Measurements from ENCODE around the gene GPR119. TPM values are rescaled to one million over a fixed set of nuclear protein-coding genes. Genes with fewer than 3 reads are reported as not detected.
"Not testable (repeated sequence)": the region's sequence is repeated elsewhere in the genome, so short reads cannot be mapped to it uniquely, and the experiment has no call there.

The GPR119 gene
- total RNA-seq, 1 donor from 2014 or later: not detected

DNA sequence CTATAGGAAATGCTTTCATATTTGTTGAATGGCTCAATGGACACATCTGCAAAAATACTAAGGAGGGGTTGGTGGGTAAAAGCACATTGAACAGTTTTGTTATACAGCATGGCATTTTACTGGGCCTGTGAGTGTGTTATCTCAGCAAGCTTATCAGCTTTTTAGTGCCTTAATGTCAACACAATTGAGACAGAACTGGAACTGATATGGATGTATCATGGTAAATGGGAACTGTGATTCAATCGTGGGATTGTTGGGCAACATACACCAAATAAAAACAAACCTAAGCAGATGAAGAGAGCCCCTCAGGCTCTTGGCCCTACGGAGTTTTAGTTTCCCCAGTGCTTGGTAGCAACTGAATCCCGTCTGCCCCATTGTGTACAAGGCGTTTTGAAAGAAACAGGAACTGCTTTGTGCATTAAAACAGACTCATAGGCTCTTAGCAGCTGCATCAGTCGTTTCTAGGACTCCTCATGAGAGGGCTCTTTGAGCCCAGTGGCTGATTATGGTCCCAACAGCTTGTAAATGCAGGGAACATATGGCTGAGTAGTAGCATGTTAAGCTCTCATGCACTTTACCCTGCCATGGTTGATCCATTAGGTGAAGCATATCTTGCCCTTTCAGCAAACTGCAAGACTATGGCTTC, 7.3 kb downstream of the GPR119 start:
- TF ChIP-seq, protein P1, sequence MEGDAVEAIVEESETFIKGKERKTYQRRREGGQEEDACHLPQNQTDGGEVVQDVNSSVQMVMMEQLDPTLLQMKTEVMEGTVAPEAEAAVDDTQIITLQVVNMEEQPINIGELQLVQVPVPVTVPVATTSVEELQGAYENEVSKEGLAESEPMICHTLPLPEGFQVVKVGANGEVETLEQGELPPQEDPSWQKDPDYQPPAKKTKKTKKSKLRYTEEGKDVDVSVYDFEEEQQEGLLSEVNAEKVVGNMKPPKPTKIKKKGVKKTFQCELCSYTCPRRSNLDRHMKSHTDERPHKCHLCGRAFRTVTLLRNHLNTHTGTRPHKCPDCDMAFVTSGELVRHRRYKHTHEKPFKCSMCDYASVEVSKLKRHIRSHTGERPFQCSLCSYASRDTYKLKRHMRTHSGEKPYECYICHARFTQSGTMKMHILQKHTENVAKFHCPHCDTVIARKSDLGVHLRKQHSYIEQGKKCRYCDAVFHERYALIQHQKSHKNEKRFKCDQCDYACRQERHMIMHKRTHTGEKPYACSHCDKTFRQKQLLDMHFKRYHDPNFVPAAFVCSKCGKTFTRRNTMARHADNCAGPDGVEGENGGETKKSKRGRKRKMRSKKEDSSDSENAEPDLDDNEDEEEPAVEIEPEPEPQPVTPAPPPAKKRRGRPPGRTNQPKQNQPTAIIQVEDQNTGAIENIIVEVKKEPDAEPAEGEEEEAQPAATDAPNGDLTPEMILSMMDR (IDR thresholded peaks at IDR 0.05; ENCODE audit: partially characterized antibody, unreplicated experiment): no peak
- no peaks in the 10 kb centered on the region for H3K9me3 Mint-ChIP-seq (ENCODE audit: unreplicated experiment)
- no peak overlapping the region for H3K4me3 Mint-ChIP-seq (ENCODE audit: unreplicated experiment)
- no peaks in the 10 kb centered on the region for H3K36me3 Mint-ChIP-seq (ENCODE audit: unreplicated experiment)
- peak overlapping the region; percentile 88 for H3K27ac Mint-ChIP-seq (ENCODE audit: unreplicated experiment)
- peaks cover 2% of the 10 kb centered on the region for H3K27me3 Mint-ChIP-seq (ENCODE audit: unreplicated experiment)
- peaks cover 2% of the 10 kb centered on the region for H3K4me1 Mint-ChIP-seq (ENCODE audit: low read depth, unreplicated experiment)
- DNase-seq: no peak

DNA sequence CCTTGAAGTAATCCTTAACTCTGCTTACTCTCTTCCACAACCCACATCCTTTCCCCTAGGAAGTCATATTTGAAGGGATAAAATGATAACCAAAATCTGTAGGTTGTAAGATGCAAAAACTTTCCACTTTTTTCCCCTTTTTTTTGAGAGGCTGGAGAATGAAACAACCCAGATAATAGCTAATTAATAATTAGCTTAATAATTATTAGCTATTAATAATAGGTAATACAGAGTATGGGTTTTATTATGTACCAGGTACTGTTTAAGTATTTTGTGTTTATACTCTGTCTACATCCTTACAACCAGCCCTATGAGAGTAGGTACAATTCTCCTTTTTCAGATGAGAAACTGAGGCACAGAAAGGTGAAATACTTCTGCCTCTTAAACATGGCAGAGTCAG, 9.4 kb downstream of the GPR119 start:
- no peaks in the 10 kb centered on the region for H3K27me3 Mint-ChIP-seq (ENCODE audit: unreplicated experiment)
- H3K36me3 Mint-ChIP-seq (ENCODE audit: unreplicated experiment): no peaks in the 10 kb centered on the region
- TF ChIP-seq, protein P1 (IDR thresholded peaks at IDR 0.05; ENCODE audit: partially characterized antibody, unreplicated experiment): no peak
- no peaks in the 10 kb centered on the region for H3K9me3 Mint-ChIP-seq (ENCODE audit: unreplicated experiment)
- H3K27ac Mint-ChIP-seq (ENCODE audit: unreplicated experiment): no peak overlapping the region
- peaks cover 2% of the 10 kb centered on the region for H3K4me1 Mint-ChIP-seq (ENCODE audit: low read depth, unreplicated experiment)
- no peak overlapping the region for H3K4me3 Mint-ChIP-seq (ENCODE audit: unreplicated experiment)
- no peak for DNase-seq

DNA sequence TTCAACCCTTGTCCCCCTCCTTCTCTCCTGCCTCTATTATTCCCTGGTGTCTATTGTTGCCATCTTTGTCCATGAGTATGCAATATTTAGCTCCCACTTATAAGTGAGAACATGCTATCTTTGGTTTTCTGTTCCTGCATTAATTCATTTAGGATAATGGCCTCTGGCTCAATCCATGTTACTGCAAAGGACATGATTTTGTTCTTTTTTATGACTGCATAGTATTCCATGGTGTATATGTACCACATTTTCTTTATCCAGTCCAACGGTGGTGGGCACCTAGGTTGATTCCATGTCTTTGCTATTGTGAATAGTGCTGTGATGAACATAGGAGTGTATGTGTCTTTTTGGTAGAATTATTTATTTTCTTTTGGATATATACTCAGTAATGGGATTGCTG, 33.4 kb downstream of the GPR119 start:
- H3K36me3 Mint-ChIP-seq (ENCODE audit: unreplicated experiment); H3K27me3 Mint-ChIP-seq (ENCODE audit: unreplicated experiment); DNase-seq; H3K4me3 Mint-ChIP-seq (ENCODE audit: unreplicated experiment); H3K9me3 Mint-ChIP-seq (ENCODE audit: unreplicated experiment); H3K27ac Mint-ChIP-seq (ENCODE audit: unreplicated experiment); H3K4me1 Mint-ChIP-seq (ENCODE audit: low read depth, unreplicated experiment): not testable (repeated sequence)

DNA sequence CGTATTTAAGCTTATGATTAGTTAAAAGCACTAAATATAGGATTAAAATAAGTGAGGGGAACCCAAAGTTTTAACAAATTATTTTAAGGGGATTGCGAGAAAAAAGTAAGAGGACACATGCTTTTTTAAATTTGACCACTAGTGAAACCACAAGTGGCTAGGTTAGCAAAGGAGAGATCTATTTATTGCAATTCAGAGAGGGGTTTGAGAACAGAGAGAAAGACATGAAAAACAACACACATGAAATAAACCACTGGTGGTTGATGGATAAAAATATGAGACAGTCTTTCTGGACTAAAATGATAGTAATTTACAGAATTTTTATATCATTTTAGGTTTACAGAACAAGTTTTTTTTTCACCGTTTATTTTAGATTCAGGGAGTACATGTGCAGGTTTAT, 33.9 kb downstream of the GPR119 start:
- no peaks in the 10 kb centered on the region for H3K27me3 Mint-ChIP-seq (ENCODE audit: unreplicated experiment)
- no peak overlapping the region for H3K4me3 Mint-ChIP-seq (ENCODE audit: unreplicated experiment)
- H3K27ac Mint-ChIP-seq (ENCODE audit: unreplicated experiment): no peak overlapping the region
- no peaks in the 10 kb centered on the region for H3K36me3 Mint-ChIP-seq (ENCODE audit: unreplicated experiment)
- no peaks in the 10 kb centered on the region for H3K9me3 Mint-ChIP-seq (ENCODE audit: unreplicated experiment)
- no peaks in the 10 kb centered on the region for H3K4me1 Mint-ChIP-seq (ENCODE audit: low read depth, unreplicated experiment)
- TF ChIP-seq, protein P1 (IDR thresholded peaks at IDR 0.05; ENCODE audit: partially characterized antibody, unreplicated experiment): no peak
- no peak for DNase-seq

DNA sequence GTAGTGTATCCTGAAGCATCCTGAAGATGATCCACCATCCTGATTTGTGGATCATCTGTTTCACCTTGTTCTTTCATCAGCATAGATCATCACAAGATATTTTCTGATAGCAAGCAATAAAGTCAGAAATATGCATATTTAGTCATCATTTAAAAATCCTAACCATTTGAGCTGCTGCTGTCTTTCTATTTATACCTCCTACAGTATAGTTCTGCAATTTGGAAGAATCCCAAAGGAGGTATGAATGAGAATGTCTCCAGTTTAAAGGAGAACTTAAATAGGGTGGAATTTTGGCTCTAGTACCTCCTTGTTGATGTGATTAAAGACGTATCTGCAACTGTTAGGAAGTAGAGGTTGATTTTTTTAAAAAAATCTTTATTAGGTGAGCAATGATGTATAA, 38.2 kb downstream of the GPR119 start:
- H3K4me3 Mint-ChIP-seq (ENCODE audit: unreplicated experiment): no peak overlapping the region
- TF ChIP-seq, protein P1 (IDR thresholded peaks at IDR 0.05; ENCODE audit: partially characterized antibody, unreplicated experiment): no peak
- H3K27me3 Mint-ChIP-seq (ENCODE audit: unreplicated experiment): no peaks in the 10 kb centered on the region
- no peak overlapping the region for H3K27ac Mint-ChIP-seq (ENCODE audit: unreplicated experiment)
- no peaks in the 10 kb centered on the region for H3K9me3 Mint-ChIP-seq (ENCODE audit: unreplicated experiment)
- no peaks in the 10 kb centered on the region for H3K36me3 Mint-ChIP-seq (ENCODE audit: unreplicated experiment)
- no peak for DNase-seq
- no peaks in the 10 kb centered on the region for H3K4me1 Mint-ChIP-seq (ENCODE audit: low read depth, unreplicated experiment)

Measured in glutamatergic neuron (in vitro differentiated cells).